ENCODE data around the gene ARHGEF7.

GRCh38 chr13:111140562-111141105 lies 25.5 kb downstream of the ARHGEF7 start:
- TF ChIP-seq CTCF (IDR thresholded peaks at IDR 0.05) (no peak), CREM (CRISPR knock-in tag; IDR thresholded peaks at IDR 0.05) (no peak), ATF3 (CRISPR knock-in tag; conservative IDR thresholded peaks at IDR 0.05) (no peak), USF2 (CRISPR knock-in tag; IDR thresholded peaks at IDR 0.05) (no peak), FOXP1 (CRISPR knock-in tag; IDR thresholded peaks at IDR 0.05; ENCODE audit: borderline replicate concordance) (no peak)
